ENCODE results near the gene MAD2L1BP. TPM values are rescaled to one million over a fixed set of nuclear protein-coding genes. Genes with fewer than 3 reads are reported as not detected.

The MAD2L1BP gene
- total RNA-seq, 4 donors from 2014 or later = 32.2 to 72.0 (median 58.0) TPM

GRCh38 chr6:43669922-43670622, 34.4 kb downstream of the MAD2L1BP start:
- Histone ChIP-seq H3K27me3 (no peaks in the 10 kb centered on the region), H3K4me1 (peaks cover 0 to 28% (median 6%) of the 10 kb centered on the region in 4 donors), H3K4me3 (no peak overlapping the region), H3K9me3 (no peaks in the 10 kb centered on the region), H3K36me3 (peaks cover 0 to 44% (median 0%) of the 10 kb centered on the region in 3 donors), H3K27ac (peak overlapping the region in 1 of 4 donors; percentile 43)
- DNase-seq = no peak
- no peak for TF ChIP-seq CTCF (IDR thresholded peaks at IDR 0.05)
- no peak for TF ChIP-seq POLR2A (IDR thresholded peaks at IDR 0.05)

GRCh38 chr6:43670623-43670986, 35.0 kb downstream of the MAD2L1BP start:
- H3K27ac ChIP-seq = no peak overlapping the region
- H3K36me3 ChIP-seq = peaks cover 0 to 48% (median 0%) of the 10 kb centered on the region in 3 donors
- peaks cover 0 to 28% (median 6%) of the 10 kb centered on the region in 4 donors for H3K4me1 ChIP-seq
- H3K27me3 ChIP-seq = no peaks in the 10 kb centered on the region
- H3K4me3 ChIP-seq = no peak overlapping the region
- TF ChIP-seq POLR2A (IDR thresholded peaks at IDR 0.05) (no peak), CTCF (IDR thresholded peaks at IDR 0.05) (no peak)
- no peak for DNase-seq
- H3K9me3 ChIP-seq = no peaks in the 10 kb centered on the region

GRCh38 chr6:43671011-43671800, 35.6 kb downstream of the MAD2L1BP start:
- no peak overlapping the region for H3K4me3 ChIP-seq
- DNase-seq = no peak
- H3K27me3 ChIP-seq = no peaks in the 10 kb centered on the region
- TF ChIP-seq CTCF (IDR thresholded peaks at IDR 0.05) (no peak), POLR2A (IDR thresholded peaks at IDR 0.05) (no peak)
- peaks cover 0 to 54% (median 0%) of the 10 kb centered on the region in 3 donors for H3K36me3 ChIP-seq
- no peaks in the 10 kb centered on the region for H3K9me3 ChIP-seq
- peaks cover 0 to 28% (median 6%) of the 10 kb centered on the region in 4 donors for H3K4me1 ChIP-seq
- H3K27ac ChIP-seq = no peak overlapping the region

GRCh38 chr6:43671801-43672690, 36.4 kb downstream of the MAD2L1BP start:
- Histone ChIP-seq H3K27ac (peak overlapping the region in 1 of 4 donors; percentile 25), H3K27me3 (no peaks in the 10 kb centered on the region), H3K4me3 (no peak overlapping the region), H3K36me3 (peaks cover 0 to 63% (median 0%) of the 10 kb centered on the region in 3 donors), H3K4me1 (peaks cover 0 to 23% (median 6%) of the 10 kb centered on the region in 4 donors), H3K9me3 (no peaks in the 10 kb centered on the region)
- DNase-seq = no peak
- TF ChIP-seq CTCF (IDR thresholded peaks at IDR 0.05) (no peak), POLR2A (IDR thresholded peaks at IDR 0.05) (no peak)

GRCh38 chr6:43673444-43674084, 37.9 kb downstream of the MAD2L1BP start:
- Histone ChIP-seq H3K4me1 (peaks cover 0 to 8% (median 0%) of the 10 kb centered on the region in 4 donors), H3K27ac (no peak overlapping the region), H3K36me3 (peaks cover 0 to 78% (median 0%) of the 10 kb centered on the region in 3 donors), H3K9me3 (no peaks in the 10 kb centered on the region), H3K27me3 (no peaks in the 10 kb centered on the region), H3K4me3 (no peak overlapping the region)
- TF ChIP-seq POLR2A (IDR thresholded peaks at IDR 0.05) = no peak
- no peak for TF ChIP-seq CTCF (IDR thresholded peaks at IDR 0.05)
- no peak for DNase-seq
